Measurements from ENCODE around the gene PROSER1. TPM values are rescaled to one million over a fixed set of nuclear protein-coding genes. Genes with fewer than 3 reads are reported as not detected.

PROSER1 gene
- total and polyA plus RNA-seq, 9 of the 15 experiments (the other 6 are each of a cell fraction or from before 2014, with no cell fraction given): 9.2 to 36.2 (median 10.4) TPM

DNA sequence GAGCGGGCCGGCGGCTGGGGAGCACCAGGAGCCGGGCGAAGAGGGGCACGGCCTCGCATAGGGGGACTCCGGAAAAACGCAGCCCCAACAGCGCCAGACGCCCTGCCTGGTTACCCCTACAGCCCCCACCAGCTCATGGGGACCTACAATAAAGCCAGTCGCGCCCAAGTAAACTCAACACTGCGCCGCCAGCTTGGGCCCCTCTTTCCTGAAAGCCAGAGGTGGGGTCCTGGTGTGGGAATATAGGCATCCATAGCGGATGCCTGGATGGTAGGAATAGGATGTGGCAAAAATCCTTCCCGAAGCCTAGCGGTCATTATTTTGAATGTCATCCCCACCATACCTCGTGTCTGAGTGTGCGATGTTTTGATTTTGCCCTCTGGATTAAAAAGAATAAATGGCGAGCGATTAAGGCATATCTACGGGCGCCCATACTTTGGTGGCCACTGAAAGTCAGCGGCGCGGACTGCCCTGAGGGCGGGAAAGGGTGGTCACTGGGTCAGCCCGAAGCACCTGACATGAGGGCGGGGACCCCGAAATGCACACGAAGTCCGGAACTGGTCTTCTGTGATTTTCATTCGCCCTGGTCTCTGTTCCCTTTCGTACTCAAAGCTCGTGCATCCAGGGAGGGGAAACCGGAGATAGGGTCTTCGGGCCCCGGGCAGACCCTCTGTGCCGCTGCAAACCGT lies at the start of gene PROSER1, which contains the start of gene NHLRC3 (continued):
- TF ChIP-seq, protein P1, sequence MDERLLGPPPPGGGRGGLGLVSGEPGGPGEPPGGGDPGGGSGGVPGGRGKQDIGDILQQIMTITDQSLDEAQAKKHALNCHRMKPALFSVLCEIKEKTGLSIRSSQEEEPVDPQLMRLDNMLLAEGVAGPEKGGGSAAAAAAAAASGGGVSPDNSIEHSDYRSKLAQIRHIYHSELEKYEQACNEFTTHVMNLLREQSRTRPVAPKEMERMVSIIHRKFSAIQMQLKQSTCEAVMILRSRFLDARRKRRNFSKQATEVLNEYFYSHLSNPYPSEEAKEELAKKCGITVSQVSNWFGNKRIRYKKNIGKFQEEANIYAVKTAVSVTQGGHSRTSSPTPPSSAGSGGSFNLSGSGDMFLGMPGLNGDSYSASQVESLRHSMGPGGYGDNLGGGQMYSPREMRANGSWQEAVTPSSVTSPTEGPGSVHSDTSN (CRISPR knock-in tag; IDR thresholded peaks at IDR 0.05; ENCODE audit: low read depth): no peak
- TF ChIP-seq, protein P1 (tag; conservative IDR thresholded peaks at IDR 0.05; ENCODE audit: low read depth): no peak
- TF ChIP-seq RBFOX2 (IDR thresholded peaks at IDR 0.05; ENCODE audit: low read depth, low read length) (peak; percentile 86), TEAD4 (IDR thresholded peaks at IDR 0.05; ENCODE audit: low read length) (no peak), TEAD4 (CRISPR knock-in tag; IDR thresholded peaks at IDR 0.05; ENCODE audit: borderline replicate concordance) (no peak), ERF (CRISPR knock-in tag; IDR thresholded peaks at IDR 0.05) (no peak), TBP (optimal IDR thresholded peaks at IDR 0.05; ENCODE audit: low read depth, low read length) (peak; percentile 86), ZFP30 (CRISPR knock-in tag; IDR thresholded peaks at IDR 0.05; ENCODE audit: borderline replicate concordance) (no peak), ZNF740 (CRISPR knock-in tag; IDR thresholded peaks at IDR 0.05) (no peak), ZNF740 (tag; IDR thresholded peaks at IDR 0.05) (no peak), CBFA2T2 (conservative IDR thresholded peaks at IDR 0.05) (no peak), E2F4 (CRISPR knock-in tag; IDR thresholded peaks at IDR 0.05; ENCODE audit: low read depth) (0 out of 2 replicates have a peak, but pooled peaks have one; percentile 22), ASH1L (IDR thresholded peaks at IDR 0.05; ENCODE audit: borderline replicate concordance, low read depth, partially characterized antibody) (peak; percentile 13), ZKSCAN1 (IDR thresholded peaks at IDR 0.05; ENCODE audit: low read depth, low read length) (no peak), ZNF175 (CRISPR knock-in tag; IDR thresholded peaks at IDR 0.05; ENCODE audit: low read depth) (no peak), U2AF2 (optimal IDR thresholded peaks at IDR 0.05; ENCODE audit: low read depth, low read length) (no peak), RBBP5 (IDR thresholded peaks at IDR 0.05; ENCODE audit: borderline replicate concordance, insufficient read depth, low read length, poor library complexity, severe bottlenecking) (peak; percentile 49), IRF1 (CRISPR knock-in tag; IDR thresholded peaks at IDR 0.05; ENCODE audit: borderline replicate concordance) (no peak), SLC30A9 (CRISPR knock-in tag; IDR thresholded peaks at IDR 0.05) (no peak), MAFK (IDR thresholded peaks at IDR 0.05; ENCODE audit: low read length) (no peak)
- TF ChIP-seq, protein P2, sequence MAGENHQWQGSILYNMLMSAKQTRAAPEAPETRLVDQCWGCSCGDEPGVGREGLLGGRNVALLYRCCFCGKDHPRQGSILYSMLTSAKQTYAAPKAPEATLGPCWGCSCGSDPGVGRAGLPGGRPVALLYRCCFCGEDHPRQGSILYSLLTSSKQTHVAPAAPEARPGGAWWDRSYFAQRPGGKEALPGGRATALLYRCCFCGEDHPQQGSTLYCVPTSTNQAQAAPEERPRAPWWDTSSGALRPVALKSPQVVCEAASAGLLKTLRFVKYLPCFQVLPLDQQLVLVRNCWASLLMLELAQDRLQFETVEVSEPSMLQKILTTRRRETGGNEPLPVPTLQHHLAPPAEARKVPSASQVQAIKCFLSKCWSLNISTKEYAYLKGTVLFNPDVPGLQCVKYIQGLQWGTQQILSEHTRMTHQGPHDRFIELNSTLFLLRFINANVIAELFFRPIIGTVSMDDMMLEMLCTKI (IDR thresholded peaks at IDR 0.05; ENCODE audit: partially characterized antibody): no peak
